HG02970 (cell line): ENCODE results near the gene NUDT10.
"Not testable (repeated sequence)": the region's sequence is repeated elsewhere in the genome, so short reads cannot be mapped to it uniquely, and the experiment has no call there.

Experiments used
- ATAC-seq: cut with Tn5 transposase; IDR thresholded peaks from one replicate; pipeline ENCODE4 v1.9.1; 2021; ENCODE audit warnings: mild to moderate bottlenecking, moderate library complexity, moderate number of reproducible peaks; ENCODE audit not compliant: unreplicated experiment, low FRiP score

The NUDT10 gene

DNA sequence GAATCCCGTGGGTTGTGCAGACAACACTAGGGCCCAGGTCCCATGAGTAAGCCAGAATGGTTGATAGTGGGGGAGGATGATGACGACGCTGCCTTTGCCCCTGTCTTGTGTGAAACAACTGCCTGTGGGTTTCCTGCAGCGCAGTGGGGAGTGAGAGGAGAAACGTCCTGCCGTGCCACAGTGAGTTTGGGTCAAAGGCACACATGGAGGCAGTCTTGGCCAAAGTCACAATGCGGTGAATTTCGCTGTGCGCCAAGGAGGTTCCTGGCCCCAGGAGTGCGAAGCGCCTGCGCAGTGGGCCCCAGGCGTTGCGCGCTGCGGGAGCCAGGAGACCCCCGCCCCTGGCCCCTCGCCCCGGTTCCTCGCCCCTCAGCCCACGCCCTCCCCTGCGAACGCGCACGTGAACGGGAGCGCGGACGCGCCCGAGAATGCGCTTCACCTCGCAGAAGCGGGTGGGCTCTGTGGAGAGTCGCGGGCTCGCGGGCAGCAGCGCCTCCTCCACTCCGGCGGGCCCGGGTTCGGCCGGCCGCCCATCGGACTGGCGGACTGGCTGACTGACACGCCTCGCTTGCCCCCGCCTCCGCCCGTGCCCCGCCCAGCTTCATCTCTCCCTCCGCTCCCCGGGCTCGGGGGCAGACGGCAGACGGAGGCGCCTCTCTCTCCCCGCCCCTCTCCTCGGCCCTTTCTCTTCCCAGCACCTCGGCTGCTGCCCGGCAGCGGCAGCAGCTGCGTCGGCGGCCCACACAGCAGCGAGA lies at the start of gene NUDT10:
Gene NUDT10 (plus strand): TSS at position 635 of the 755 bp plus-strand sequence. CDS start 144 bp downstream, outside the sequence.
- ATAC-seq = no peak

- ATAC-seq = no peak
Measured at GRCh38 chrX:51292421-51292820, 40.2 kb upstream of the NUDT10 start.

DNA sequence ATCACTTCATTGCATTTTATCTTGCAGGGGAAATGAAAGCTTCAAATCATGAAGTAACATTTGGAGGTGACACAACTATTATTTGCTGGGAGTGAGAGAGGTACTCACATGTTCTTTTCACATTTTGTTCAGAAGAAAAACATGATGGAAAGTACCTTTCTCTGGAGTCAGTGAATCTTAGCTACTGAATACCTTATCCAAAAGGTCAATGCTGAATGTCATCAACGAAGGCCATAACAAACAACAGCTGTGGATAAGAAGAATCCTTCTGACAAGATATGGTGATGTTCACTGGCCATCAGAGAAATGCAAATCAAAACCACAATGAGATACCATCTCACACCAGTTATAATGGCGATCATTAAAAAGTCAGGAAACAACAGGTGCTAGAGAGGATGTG lies 36.5 kb upstream of the NUDT10 start:
- no peak for ATAC-seq

DNA sequence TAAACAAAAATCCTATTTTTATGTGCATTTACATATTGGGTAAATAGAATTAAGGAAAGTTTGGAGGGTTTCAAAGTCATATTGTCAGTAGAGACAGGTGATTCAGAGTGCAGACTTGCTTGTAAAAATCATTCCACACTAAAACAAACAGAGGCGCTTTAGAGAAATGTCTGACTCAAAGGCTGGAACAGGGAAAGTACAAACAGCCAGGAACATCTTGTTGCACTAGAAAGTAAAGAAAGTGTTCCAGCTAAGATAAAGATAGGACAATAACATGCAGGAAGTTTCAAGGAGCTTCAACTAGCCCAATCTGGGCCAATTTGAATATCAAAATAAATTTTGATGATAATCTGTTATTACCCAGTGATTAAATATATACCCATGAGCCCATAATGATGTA lies 16.4 kb upstream of the NUDT10 start:
- ATAC-seq = no peak

DNA sequence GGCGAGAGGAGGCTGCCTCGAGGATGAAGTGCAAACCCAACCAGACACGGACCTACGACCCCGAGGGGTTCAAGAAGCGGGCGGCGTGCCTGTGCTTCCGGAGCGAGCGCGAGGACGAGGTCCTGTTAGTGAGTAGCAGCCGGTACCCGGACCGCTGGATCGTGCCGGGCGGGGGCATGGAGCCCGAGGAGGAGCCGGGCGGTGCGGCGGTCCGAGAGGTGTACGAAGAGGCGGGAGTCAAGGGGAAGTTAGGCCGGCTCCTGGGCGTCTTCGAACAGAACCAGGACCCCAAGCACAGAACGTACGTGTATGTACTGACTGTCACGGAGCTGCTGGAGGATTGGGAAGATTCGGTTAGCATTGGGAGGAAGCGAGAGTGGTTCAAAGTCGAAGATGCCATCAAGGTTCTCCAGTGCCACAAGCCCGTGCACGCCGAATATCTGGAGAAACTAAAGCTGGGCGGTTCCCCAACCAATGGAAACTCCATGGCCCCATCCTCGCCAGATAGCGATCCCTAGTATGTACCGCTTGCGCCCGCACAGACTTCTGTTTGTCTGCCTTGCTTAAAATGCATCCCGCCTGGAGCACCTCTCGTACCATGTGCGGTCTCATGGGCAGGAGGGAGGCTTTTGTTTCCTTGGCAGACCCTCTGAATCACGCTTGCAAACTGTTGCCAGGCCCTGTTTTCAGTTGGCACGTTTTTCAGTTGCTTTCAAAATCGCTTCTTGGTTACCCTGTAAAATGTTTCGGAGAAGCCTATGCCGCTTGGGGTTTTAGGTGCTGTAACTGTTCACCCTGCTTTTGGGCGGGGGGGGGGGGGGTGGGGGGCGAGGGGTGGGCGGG lies 542 bp downstream of the NUDT10 start:
- not testable (repeated sequence) for ATAC-seq

DNA sequence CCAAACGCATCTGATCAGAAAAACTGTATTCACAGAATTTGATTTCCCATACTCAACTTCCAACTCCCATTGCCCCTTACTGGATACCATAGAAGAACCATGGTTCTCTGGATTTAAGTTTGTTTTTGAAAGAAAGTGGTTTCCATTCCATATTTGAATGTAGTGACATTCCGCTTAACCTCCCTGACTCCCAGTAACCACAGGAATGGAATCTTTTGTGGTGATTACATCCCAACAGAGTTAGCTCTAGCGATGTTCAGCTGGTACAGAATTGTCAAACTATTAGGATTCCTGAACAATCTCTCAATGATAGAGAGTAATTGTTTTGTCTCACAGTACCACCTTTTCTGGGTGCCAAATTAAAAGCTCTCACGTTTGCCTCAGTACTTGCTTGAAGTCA lies 1.7 kb downstream of the NUDT10 start:
- ATAC-seq = no peak

- ATAC-seq = no peak
Measured at GRCh38 chrX:51336584-51336983, 4.0 kb downstream of the NUDT10 start.

GRCh38 chrX:51361251-51361650 lies 28.6 kb downstream of the NUDT10 start:
- ATAC-seq = no peak

GRCh38 chrX:51376672-51377071 lies 44.0 kb downstream of the NUDT10 start:
- ATAC-seq = no peak
